Measurements from ENCODE around the gene MBTD1. TPM values are rescaled to one million over a fixed set of nuclear protein-coding genes. Genes with fewer than 3 reads are reported as not detected.

Gene MBTD1
- total and polyA plus RNA-seq, 9 of the 15 experiments (the other 6 are each of a cell fraction or from before 2014, with no cell fraction given): 2.1 to 26.3 (median 13.3) TPM

- H2AFZ ChIP-seq (ENCODE audit: low read depth, low read length): no peak overlapping the region
- H3K79me2 ChIP-seq (ENCODE audit: control insufficient read depth, insufficient read depth, low read length): no peaks in the 10 kb centered on the region
- H3K36me3 ChIP-seq (ENCODE audit: control insufficient read depth, insufficient read depth, low read length): peaks cover 71% of the 10 kb centered on the region
- FAIRE-seq (no peak), DNase-seq (ENCODE audit: extremely low read depth in 1 of 4, low spot score in 3 of 4) (no peak), ATAC-seq (no peak)
- no peaks in the 10 kb centered on the region for H3K27me3 ChIP-seq (ENCODE audit: control insufficient read depth in 2 of 2, insufficient read depth in 2 of 2, low read length in 2 of 2)
- H4K20me1 ChIP-seq (replicated peaks; ENCODE audit: control insufficient read depth, insufficient read depth, low read length): no peaks in the 10 kb centered on the region
- no peaks in the 10 kb centered on the region for H3K4me1 ChIP-seq (replicated peaks in 1 of 2; ENCODE audit: control insufficient read depth in 2 of 2, insufficient read depth in 2 of 2, low read length in 2 of 2)
- H3K9me1 ChIP-seq (ENCODE audit: control insufficient read depth, insufficient read depth, low read length): no peaks in the 10 kb centered on the region
- H3K4me3 ChIP-seq: no peak overlapping the region
- BruUV-seq (replicated peaks): no TSS peak
- no peak overlapping the region for H3K9ac ChIP-seq (ENCODE audit: insufficient read depth in 1 of 2, low read depth in 2 of 2, low read length in 2 of 2)
- no peaks in the 10 kb centered on the region for H3K9me3 ChIP-seq (replicated peaks; ENCODE audit: control insufficient read depth, insufficient read depth, low read depth, low read length)
- no peak overlapping the region for H3K27ac ChIP-seq (ENCODE audit: extremely low read depth, low read depth, low read length)
- ChIA-PET CTCF (ENCODE audit: low intra/inter-chr PET ratio) (no interaction called here), POLR2A (interaction anchor here (0.8 to 1.4 kb wide), 4 partner anchors 9 to 14 kb away, joined by 3 to 5 read pairs (median 4); no protein-coding TSS in a partner anchor)
- 96% methylated on average over 8 of the region's 8 CpGs for WGBS (ENCODE audit: insufficient coverage, low coverage, missing lambda C conversion rate)
- no peak overlapping the region for H3K4me2 ChIP-seq (ENCODE audit: insufficient read depth, low read length)
- intact Hi-C loops (cut with micrococcal nuclease): no loop called here
- in situ Hi-C loops (cut with MboI): no loop called here
- TF ChIP-seq NR2C2 (CRISPR knock-in tag; IDR thresholded peaks at IDR 0.05) (no peak), NR2C2 (tag; IDR thresholded peaks at IDR 0.05) (no peak), BMI1 (IDR thresholded peaks at IDR 0.05; ENCODE audit: low read length) (no peak), RNF2 (IDR thresholded peaks at IDR 0.05) (no peak), GATAD2A (IDR thresholded peaks at IDR 0.05) (no peak), KLF10 (CRISPR knock-in tag; IDR thresholded peaks at IDR 0.05) (no peak), ZNF197 (CRISPR knock-in tag; IDR thresholded peaks at IDR 0.05; ENCODE audit: low read depth) (no peak), NCOA4 (IDR thresholded peaks at IDR 0.05; ENCODE audit: partially characterized antibody) (no peak), BRCA1 (IDR thresholded peaks at IDR 0.05) (no peak), BRCA1 (CRISPR knock-in tag; IDR thresholded peaks at IDR 0.05) (no peak), VEZF1 (CRISPR knock-in tag; IDR thresholded peaks at IDR 0.05) (no peak), ZNF740 (CRISPR knock-in tag; IDR thresholded peaks at IDR 0.05) (no peak), ZNF740 (tag; IDR thresholded peaks at IDR 0.05) (no peak), C11orf30 (IDR thresholded peaks at IDR 0.05; ENCODE audit: low read depth) (peak; percentile 71), NR3C1 (CRISPR knock-in tag; IDR thresholded peaks at IDR 0.05) (no peak), ATF1 (CRISPR knock-in tag; IDR thresholded peaks at IDR 0.05) (no peak), ATF1 (tag; IDR thresholded peaks at IDR 0.05) (no peak), CEBPB (tag; IDR thresholded peaks at IDR 0.05) (no peak), MAFG (tag; conservative IDR thresholded peaks at IDR 0.05) (peak; percentile 44), ZNF561 (CRISPR knock-in tag; conservative IDR thresholded peaks at IDR 0.05) (no peak), TCF7 (IDR thresholded peaks at IDR 0.05; ENCODE audit: borderline replicate concordance) (no peak), NR2F6 (CRISPR knock-in tag; IDR thresholded peaks at IDR 0.05) (no peak)
- TF ChIP-seq, protein P1, sequence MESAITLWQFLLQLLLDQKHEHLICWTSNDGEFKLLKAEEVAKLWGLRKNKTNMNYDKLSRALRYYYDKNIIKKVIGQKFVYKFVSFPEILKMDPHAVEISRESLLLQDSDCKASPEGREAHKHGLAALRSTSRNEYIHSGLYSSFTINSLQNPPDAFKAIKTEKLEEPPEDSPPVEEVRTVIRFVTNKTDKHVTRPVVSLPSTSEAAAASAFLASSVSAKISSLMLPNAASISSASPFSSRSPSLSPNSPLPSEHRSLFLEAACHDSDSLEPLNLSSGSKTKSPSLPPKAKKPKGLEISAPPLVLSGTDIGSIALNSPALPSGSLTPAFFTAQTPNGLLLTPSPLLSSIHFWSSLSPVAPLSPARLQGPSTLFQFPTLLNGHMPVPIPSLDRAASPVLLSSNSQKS (CRISPR knock-in tag; IDR thresholded peaks at IDR 0.05): no peak
- TF ChIP-seq, protein P2, sequence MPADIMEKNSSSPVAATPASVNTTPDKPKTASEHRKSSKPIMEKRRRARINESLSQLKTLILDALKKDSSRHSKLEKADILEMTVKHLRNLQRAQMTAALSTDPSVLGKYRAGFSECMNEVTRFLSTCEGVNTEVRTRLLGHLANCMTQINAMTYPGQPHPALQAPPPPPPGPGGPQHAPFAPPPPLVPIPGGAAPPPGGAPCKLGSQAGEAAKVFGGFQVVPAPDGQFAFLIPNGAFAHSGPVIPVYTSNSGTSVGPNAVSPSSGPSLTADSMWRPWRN (IDR thresholded peaks at IDR 0.05; ENCODE audit: low read depth): no peak
Measured at GRCh38 chr17:51185763-51186332, 74.0 kb downstream of the MBTD1 start.
